HepG2 (cell line): ENCODE measurements around the gene SLC17A3. TPM values are rescaled to one million over a fixed set of nuclear protein-coding genes. Genes with fewer than 3 reads are reported as not detected.

Experiments
- ATAC-seq: fragments of 200-7000 bp; cut with Tn5 transposase; 3 replicates; pipeline ENCODE4 v1.9.1; 2020; ENCODE audit warnings: mild to moderate bottlenecking, moderate library complexity
- BruUV-seq: library from RNA; stranded (reverse); fragments of 400-500 nt; replicated peaks from 2 replicates; lab custom pipeline; 2021; lab: Mats Ljungman, UMichigan
- CTCF ChIA-PET: fragments of 300-600 bp; formaldehyde crosslinking; extraction: SDS; loops from one replicate; lab custom pipeline; 2021; ENCODE audit warnings: low total read pairs, inconsistent platforms, low intra/inter-chr PET ratio; lab: Yijun Ruan, JAX
- POLR2A ChIA-PET: fragments of 350-600 bp; sonication (Branson Sonifier 250); formaldehyde crosslinking; loops from one replicate; lab custom pipeline; 2020; ENCODE audit warnings: antibody characterized with exemption, inconsistent platforms; lab: Yijun Ruan, JAX
- DNase-seq: peaks from one replicate; pipeline ENCODE4 v3.0.0-alpha.2; 2015; ENCODE audit warnings: low spot score
- FAIRE-seq: peaks from 3 replicates; lab custom pipeline; 2011; peaks lifted over from hg19 to GRCh38; lab: Jason Lieb, UNC
- H2AFZ ChIP-seq: one replicate; pipeline ENCODE4 v1.6.1; 2011; ENCODE audit warnings: low read length, inconsistent platforms
- H3K27ac ChIP-seq: fragments of 300-600 bp; 3 replicates; pipeline ENCODE4 v1.8.0; 2011; ENCODE audit warnings: mixed run types, mild to moderate bottlenecking, mixed read lengths, low read length, inconsistent platforms; ENCODE audit not compliant: insufficient read depth; ENCODE audit errors: extremely low read length
- H3K27me3 ChIP-seq, 2 experiments: fragments of 200-600 bp in 1 of 2; 2 replicates in 1 of 2; 3 replicates in 1 of 2; pipeline versions ENCODE4 v1.6.0 to v1.8.0; 2011; ENCODE audit warnings: low read length in 2 of 2, mild to moderate bottlenecking in 2 of 2, moderate library complexity in 2 of 2, inconsistent platforms in 1 of 2; ENCODE audit not compliant: insufficient read depth in 2 of 2, control insufficient read depth in 1 of 2
- H3K36me3 ChIP-seq, 2 experiments: fragments of 200-600 bp in 1 of 2; replicated peaks in 1 of 2; 2 replicates in 1 of 2; 3 replicates in 1 of 2; pipeline versions ENCODE4 v1.5.1 to v1.8.0; 2011; ENCODE audit warnings: low read length in 2 of 2, inconsistent platforms in 1 of 2; ENCODE audit not compliant: insufficient read depth in 2 of 2, control insufficient read depth in 1 of 2
- H3K4me1 ChIP-seq: 2 replicates; pipeline ENCODE4 v1.5.1; 2012; ENCODE audit warnings: low read length, inconsistent platforms; ENCODE audit not compliant: insufficient read depth
- H3K4me2 ChIP-seq: 2 replicates; pipeline ENCODE4 v1.6.0; 2011; ENCODE audit warnings: low read depth, low read length, inconsistent platforms
- H3K4me3 ChIP-seq, 3 experiments: fragments of 200-600 bp in 1 of 3; sonication (generic), shearing (Covaris generic) in 1 of 3; replicated peaks in 1 of 3; 2 replicates each; pipeline ENCODE4 v1.5.1; 2011 to 2016; ENCODE audit warnings: low read length in 3 of 3, inconsistent platforms in 2 of 3, low read depth in 2 of 3, mild to moderate bottlenecking in 2 of 3, control low read depth in 1 of 3, mixed read lengths in 1 of 3; ENCODE audit not compliant: insufficient read depth in 1 of 3
- H3K79me2 ChIP-seq: one replicate; pipeline ENCODE4 v1.6.1; 2011; ENCODE audit warnings: low read length, inconsistent platforms; ENCODE audit not compliant: insufficient read depth
- H3K9ac ChIP-seq: 2 replicates; pipeline ENCODE4 v1.6.0; 2011; ENCODE audit warnings: mild to moderate bottlenecking, low read depth, low read length, inconsistent platforms; ENCODE audit not compliant: insufficient read depth
- H3K9me3 ChIP-seq: 2 replicates; pipeline ENCODE4 v1.5.1; 2012; ENCODE audit warnings: mild to moderate bottlenecking, low read length
- H4K20me1 ChIP-seq: 2 replicates; pipeline ENCODE4 v1.6.0; 2011; ENCODE audit warnings: inconsistent platforms, mild to moderate bottlenecking, low read length, moderate library complexity; ENCODE audit not compliant: insufficient read depth
- BORCS8-MEF2B ChIP-seq: sonication (generic); formaldehyde crosslinking; IDR thresholded peaks from 2 replicates; pipeline ENCODE4 v1.8.0; 2022; ENCODE audit warnings: mild to moderate bottlenecking, missing genetic modification reagents
- HNRNPH1 ChIP-seq: fragments of 200-400 bp; formaldehyde crosslinking; optimal IDR thresholded peaks from 2 replicates; pipeline ENCODE3; 2017; ENCODE audit warnings: mild to moderate bottlenecking, low read depth, low read length
- KAT2B ChIP-seq: fragments of 150-350 bp; IDR thresholded peaks from 2 replicates; pipeline ENCODE4 v1.6.1; 2014; ENCODE audit warnings: low read depth, low read length, borderline replicate concordance
- PCBP1 ChIP-seq: fragments of 200-400 bp; formaldehyde crosslinking; IDR thresholded peaks from 2 replicates; pipeline ENCODE4 v1.6.1; 2017; ENCODE audit warnings: mild to moderate bottlenecking, low read depth, low read length, borderline replicate concordance
- ZNF430 ChIP-seq: sonication (generic); formaldehyde crosslinking; IDR thresholded peaks from 2 replicates; pipeline ENCODE4 v1.9.0; 2021; ENCODE audit warnings: mild to moderate bottlenecking, missing genetic modification reagents
- WGBS: methylation state at CpG from one replicate; pipeline ENCODE4 v1.1.6; 2017; ENCODE audit warnings: low lambda C conversion rate; 5-methylcytosine and 5-hydroxymethylcytosine counted together
- in situ Hi-C: cut with HindIII; loops from 2 replicates; pipeline ENCODE4 v1.10.0; 2017; ENCODE audit warnings: low pct_unique_long_range_greater_than_20kb; ENCODE audit not compliant: extremely low pct_ligation_motif_present
- intact Hi-C: fragments of 100-400 bp; cut with micrococcal nuclease; formaldehyde crosslinking; loops from one replicate; pipeline ENCODE4 v1.10.0; 2022; ENCODE audit not compliant: unreplicated experiment
- polyA plus RNA-seq, 8 experiments: library from polyadenylated mRNA; depleted of rRNA in 3 of 8; stranded (reverse) in 7 of 8; unstranded in 1 of 8; fragments of >200 nt; fragmentation: Illumina TruSeq in 4 of 8; extraction: Trizol in 4 of 8; gene quantifications; 2 replicates each; pipeline versions ENCODE4 v1.2.1 to v1.2.3, GENCODE V29; 2011 to 2016; ENCODE audit warnings: low read depth in 4 of 8, missing spikeins in 1 of 8, mixed read lengths in 1 of 8; ENCODE audit not compliant: insufficient read depth in 1 of 8
- total RNA-seq, 5 experiments: library from RNA; depleted of rRNA; stranded (reverse); fragments of >200 nt; fragmentation: Illumina TruSeq; extraction: Trizol; gene quantifications; 2 replicates each; pipeline ENCODE4 v1.2.3, GENCODE V29; 2016; ENCODE audit warnings: low read depth in 1 of 5
- TF ChIP-seq, protein P1 (sequence below): sonication (generic); formaldehyde crosslinking; IDR thresholded peaks from 2 replicates; pipeline ENCODE4 v1.5.1; 2020; ENCODE audit warnings: mild to moderate bottlenecking, moderate library complexity, missing genetic modification reagents
- TF ChIP-seq, protein P2 (sequence below): sonication (generic); formaldehyde crosslinking; IDR thresholded peaks from 2 replicates; pipeline ENCODE4 v1.5.1; 2020; ENCODE audit warnings: mild to moderate bottlenecking, missing genetic modification reagents, moderate library complexity

Gene SLC17A3
- total and polyA plus RNA-seq, 2 of the 13 experiments (the other 11 are each of a cell fraction or from before 2014, with no cell fraction given) = 0.09 to 0.11 TPM

DNA sequence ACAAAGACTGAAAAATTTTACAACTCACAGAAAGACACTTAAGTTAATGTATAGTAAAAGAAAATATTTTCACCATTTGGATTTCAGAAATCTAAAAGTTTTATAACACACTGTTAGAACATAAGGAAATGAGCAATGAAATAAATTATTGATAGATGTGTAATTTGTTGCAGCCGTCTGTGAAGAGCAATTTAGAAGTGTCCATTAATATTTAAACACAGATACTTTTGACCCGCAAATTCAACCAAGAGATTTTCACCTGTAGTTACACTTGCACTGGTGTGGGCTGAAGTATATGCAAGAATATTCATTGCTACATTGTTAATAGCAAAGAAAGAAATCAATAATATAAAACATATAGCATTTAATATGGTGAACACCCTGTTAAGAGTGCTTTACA lies 14.6 kb upstream of the SLC17A3 start:
- Histone ChIP-seq H3K4me3 (no peak overlapping the region), H3K4me2 (no peak overlapping the region), H3K9ac (no peak overlapping the region), H3K79me2 (no peaks in the 10 kb centered on the region), H3K27ac (no peak overlapping the region), H2AFZ (no peak overlapping the region), H3K36me3 (no peaks in the 10 kb centered on the region), H3K9me3 (no peaks in the 10 kb centered on the region), H4K20me1 (no peaks in the 10 kb centered on the region), H3K27me3 (no peaks in the 10 kb centered on the region), H3K4me1 (peaks cover 21% of the 10 kb centered on the region)
- ATAC-seq (no peak), FAIRE-seq (no peak), DNase-seq (no peak)
- POLR2A ChIA-PET = no interaction called here
- no TSS peak for BruUV-seq
- WGBS = 40% methylated on average over 2 of the region's 2 CpGs
- intact Hi-C loops (no loop called here), in situ Hi-C loops (loop anchor here (25.0 kb wide), 1 partner anchor 626 kb away; no protein-coding TSS in a partner anchor)
- CTCF ChIA-PET = interaction anchor here (1.3 to 1.5 kb wide), 2 partner anchors 54 to 100 kb away, joined by 5 read pairs; no protein-coding TSS in a partner anchor
- TF ChIP-seq HNRNPH1 (no peak), BORCS8-MEF2B (no peak), KAT2B (no peak), ZNF430 (CRISPR knock-in tag) (no peak), PCBP1 (no peak)
- TF ChIP-seq, protein P1, sequence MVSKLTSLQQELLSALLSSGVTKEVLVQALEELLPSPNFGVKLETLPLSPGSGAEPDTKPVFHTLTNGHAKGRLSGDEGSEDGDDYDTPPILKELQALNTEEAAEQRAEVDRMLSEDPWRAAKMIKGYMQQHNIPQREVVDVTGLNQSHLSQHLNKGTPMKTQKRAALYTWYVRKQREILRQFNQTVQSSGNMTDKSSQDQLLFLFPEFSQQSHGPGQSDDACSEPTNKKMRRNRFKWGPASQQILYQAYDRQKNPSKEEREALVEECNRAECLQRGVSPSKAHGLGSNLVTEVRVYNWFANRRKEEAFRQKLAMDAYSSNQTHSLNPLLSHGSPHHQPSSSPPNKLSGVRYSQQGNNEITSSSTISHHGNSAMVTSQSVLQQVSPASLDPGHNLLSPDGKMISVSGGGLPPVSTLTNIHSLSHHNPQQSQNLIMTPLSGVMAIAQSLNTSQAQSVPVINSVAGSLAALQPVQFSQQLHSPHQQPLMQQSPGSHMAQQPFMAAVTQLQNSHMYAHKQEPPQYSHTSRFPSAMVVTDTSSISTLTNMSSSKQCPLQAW = no peak
- TF ChIP-seq, protein P2, sequence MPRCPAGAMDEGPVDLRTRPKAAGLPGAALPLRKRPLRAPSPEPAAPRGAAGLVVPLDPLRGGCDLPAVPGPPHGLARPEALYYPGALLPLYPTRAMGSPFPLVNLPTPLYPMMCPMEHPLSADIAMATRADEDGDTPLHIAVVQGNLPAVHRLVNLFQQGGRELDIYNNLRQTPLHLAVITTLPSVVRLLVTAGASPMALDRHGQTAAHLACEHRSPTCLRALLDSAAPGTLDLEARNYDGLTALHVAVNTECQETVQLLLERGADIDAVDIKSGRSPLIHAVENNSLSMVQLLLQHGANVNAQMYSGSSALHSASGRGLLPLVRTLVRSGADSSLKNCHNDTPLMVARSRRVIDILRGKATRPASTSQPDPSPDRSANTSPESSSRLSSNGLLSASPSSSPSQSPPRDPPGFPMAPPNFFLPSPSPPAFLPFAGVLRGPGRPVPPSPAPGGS (CRISPR knock-in tag) = no peak
